ENCODE measurements around the gene KLF15.

Gene KLF15

GRCh38 chr3:126316031-126316461, 41.2 kb downstream of the KLF15 start:
- Histone ChIP-seq H3K4me3 (ENCODE audit: low read depth, low read length) (no peak overlapping the region), H3K27ac (ENCODE audit: extremely low read depth, low read depth, low read length) (no peak overlapping the region)
- POLR2A ChIA-PET: no interaction called here

GRCh38 chr3:126314790-126315658, 42.2 kb downstream of the KLF15 start:
- CTCF ChIA-PET: interaction anchor here (0.8 kb wide), 1 partner anchor 28 kb away, joined by 3 read pairs; no protein-coding TSS in a partner anchor
- POLR2A ChIA-PET: no interaction called here
- TF ChIP-seq ZSCAN5A (tag by site-specific recombination; IDR thresholded peaks at IDR 0.05) (no peak), ZBTB21 (tag by site-specific recombination; IDR thresholded peaks at IDR 0.05) (no peak), ZFP3 (tag by site-specific recombination; IDR thresholded peaks at IDR 0.05; ENCODE audit: low read depth) (no peak), ZNF530 (tag by site-specific recombination; IDR thresholded peaks at IDR 0.05; ENCODE audit: low read depth) (no peak)
- no peaks in the 10 kb centered on the region for H3K4me1 ChIP-seq (ENCODE audit: control insufficient read depth, insufficient read depth, low read length)
- H3K36me3 ChIP-seq (ENCODE audit: control insufficient read depth in 2 of 2, insufficient read depth in 1 of 2, low read length in 2 of 2): no peaks in the 10 kb centered on the region
- no peak overlapping the region for H3K4me3 ChIP-seq (ENCODE audit: low read depth, low read length)
- no peaks in the 10 kb centered on the region for H3K9me3 ChIP-seq (ENCODE audit: control insufficient read depth, insufficient read depth, low read depth, low read length)
- H3K27ac ChIP-seq (ENCODE audit: extremely low read depth, low read depth, low read length): no peak overlapping the region

More at GRCh38 chr3:126316031-126316461, 41.2 kb downstream of the KLF15 start:
- TF ChIP-seq GLIS2 (tag by site-specific recombination; IDR thresholded peaks at IDR 0.05) (no peak), ZNF449 (tag by site-specific recombination; IDR thresholded peaks at IDR 0.05) (no peak), GLI2 (tag by site-specific recombination; IDR thresholded peaks at IDR 0.05; ENCODE audit: borderline replicate concordance, low read depth) (no peak), ZNF354C (tag by site-specific recombination; IDR thresholded peaks at IDR 0.05; ENCODE audit: borderline replicate concordance, low read depth) (no peak), ZNF416 (tag by site-specific recombination; IDR thresholded peaks at IDR 0.05) (no peak), ZSCAN4 (tag by site-specific recombination; IDR thresholded peaks at IDR 0.05) (no peak), ZNF24 (tag by site-specific recombination; IDR thresholded peaks at IDR 0.05) (no peak), ZNF596 (tag by site-specific recombination; IDR thresholded peaks at IDR 0.05) (no peak), ZNF239 (tag by site-specific recombination; IDR thresholded peaks at IDR 0.05) (no peak), ZNF501 (tag by site-specific recombination; IDR thresholded peaks at IDR 0.05) (no peak), EGR2 (tag by site-specific recombination; IDR thresholded peaks at IDR 0.05; ENCODE audit: low read depth) (no peak), ZNF362 (tag by site-specific recombination; IDR thresholded peaks at IDR 0.05) (no peak), ZBTB49 (tag by site-specific recombination; IDR thresholded peaks at IDR 0.05; ENCODE audit: low read depth) (no peak)
- no peaks in the 10 kb centered on the region for H3K4me1 ChIP-seq (ENCODE audit: control insufficient read depth, insufficient read depth, low read length)
- no peaks in the 10 kb centered on the region for H3K9me3 ChIP-seq (ENCODE audit: control insufficient read depth, insufficient read depth, low read depth, low read length)
- CTCF ChIA-PET: no interaction called here
- H3K36me3 ChIP-seq (ENCODE audit: control insufficient read depth in 2 of 2, insufficient read depth in 1 of 2, low read length in 2 of 2): no peaks in the 10 kb centered on the region
